ENCODE measurements around the gene APOH. TPM values are rescaled to one million over a fixed set of nuclear protein-coding genes. Genes with fewer than 3 reads are reported as not detected.

APOH gene
- total RNA-seq, 1 experiment from 2014 or later: 1.2 TPM

- Histone ChIP-seq H3K9me3 (ENCODE audit: control insufficient read depth, insufficient read depth, low read depth, low read length) (no peaks in the 10 kb centered on the region), H3K27me3 (ENCODE audit: control insufficient read depth, insufficient read depth, low read length) (no peaks in the 10 kb centered on the region), H3K4me1 (ENCODE audit: control insufficient read depth, insufficient read depth, low read length) (no peaks in the 10 kb centered on the region), H3K36me3 (ENCODE audit: control insufficient read depth, insufficient read depth, low read length) (no peaks in the 10 kb centered on the region; the same call in 1 of the 2 replicates), H3K4me3 (ENCODE audit: low read depth in 2 of 2, low read length in 2 of 2) (no peak overlapping the region), H3K27ac (ENCODE audit: low read length) (no peak overlapping the region)
- in situ Hi-C loops (cut with HindIII; ENCODE audit: low pct_unique_long_range_greater_than_20kb, low sequenced_read_pairs) (no loop called here), intact Hi-C loops (cut with micrococcal nuclease; ENCODE audit: unreplicated experiment) (no loop called here)
- POLR2A ChIA-PET: no interaction called here
- TF ChIP-seq, protein P1, sequence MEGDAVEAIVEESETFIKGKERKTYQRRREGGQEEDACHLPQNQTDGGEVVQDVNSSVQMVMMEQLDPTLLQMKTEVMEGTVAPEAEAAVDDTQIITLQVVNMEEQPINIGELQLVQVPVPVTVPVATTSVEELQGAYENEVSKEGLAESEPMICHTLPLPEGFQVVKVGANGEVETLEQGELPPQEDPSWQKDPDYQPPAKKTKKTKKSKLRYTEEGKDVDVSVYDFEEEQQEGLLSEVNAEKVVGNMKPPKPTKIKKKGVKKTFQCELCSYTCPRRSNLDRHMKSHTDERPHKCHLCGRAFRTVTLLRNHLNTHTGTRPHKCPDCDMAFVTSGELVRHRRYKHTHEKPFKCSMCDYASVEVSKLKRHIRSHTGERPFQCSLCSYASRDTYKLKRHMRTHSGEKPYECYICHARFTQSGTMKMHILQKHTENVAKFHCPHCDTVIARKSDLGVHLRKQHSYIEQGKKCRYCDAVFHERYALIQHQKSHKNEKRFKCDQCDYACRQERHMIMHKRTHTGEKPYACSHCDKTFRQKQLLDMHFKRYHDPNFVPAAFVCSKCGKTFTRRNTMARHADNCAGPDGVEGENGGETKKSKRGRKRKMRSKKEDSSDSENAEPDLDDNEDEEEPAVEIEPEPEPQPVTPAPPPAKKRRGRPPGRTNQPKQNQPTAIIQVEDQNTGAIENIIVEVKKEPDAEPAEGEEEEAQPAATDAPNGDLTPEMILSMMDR (IDR thresholded peaks at IDR 0.05): no peak
- no peak for TF ChIP-seq POLR2AphosphoS5 (IDR thresholded peaks at IDR 0.05; ENCODE audit: low read depth, low read length)
- TF ChIP-seq, protein P2, sequence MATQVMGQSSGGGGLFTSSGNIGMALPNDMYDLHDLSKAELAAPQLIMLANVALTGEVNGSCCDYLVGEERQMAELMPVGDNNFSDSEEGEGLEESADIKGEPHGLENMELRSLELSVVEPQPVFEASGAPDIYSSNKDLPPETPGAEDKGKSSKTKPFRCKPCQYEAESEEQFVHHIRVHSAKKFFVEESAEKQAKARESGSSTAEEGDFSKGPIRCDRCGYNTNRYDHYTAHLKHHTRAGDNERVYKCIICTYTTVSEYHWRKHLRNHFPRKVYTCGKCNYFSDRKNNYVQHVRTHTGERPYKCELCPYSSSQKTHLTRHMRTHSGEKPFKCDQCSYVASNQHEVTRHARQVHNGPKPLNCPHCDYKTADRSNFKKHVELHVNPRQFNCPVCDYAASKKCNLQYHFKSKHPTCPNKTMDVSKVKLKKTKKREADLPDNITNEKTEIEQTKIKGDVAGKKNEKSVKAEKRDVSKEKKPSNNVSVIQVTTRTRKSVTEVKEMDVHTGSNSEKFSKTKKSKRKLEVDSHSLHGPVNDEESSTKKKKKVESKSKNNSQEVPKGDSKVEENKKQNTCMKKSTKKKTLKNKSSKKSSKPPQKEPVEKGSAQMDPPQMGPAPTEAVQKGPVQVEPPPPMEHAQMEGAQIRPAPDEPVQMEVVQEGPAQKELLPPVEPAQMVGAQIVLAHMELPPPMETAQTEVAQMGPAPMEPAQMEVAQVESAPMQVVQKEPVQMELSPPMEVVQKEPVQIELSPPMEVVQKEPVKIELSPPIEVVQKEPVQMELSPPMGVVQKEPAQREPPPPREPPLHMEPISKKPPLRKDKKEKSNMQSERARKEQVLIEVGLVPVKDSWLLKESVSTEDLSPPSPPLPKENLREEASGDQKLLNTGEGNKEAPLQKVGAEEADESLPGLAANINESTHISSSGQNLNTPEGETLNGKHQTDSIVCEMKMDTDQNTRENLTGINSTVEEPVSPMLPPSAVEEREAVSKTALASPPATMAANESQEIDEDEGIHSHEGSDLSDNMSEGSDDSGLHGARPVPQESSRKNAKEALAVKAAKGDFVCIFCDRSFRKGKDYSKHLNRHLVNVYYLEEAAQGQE (IDR thresholded peaks at IDR 0.05; ENCODE audit: insufficient read depth in 1 of 2, low read depth in 2 of 2, low read length in 1 of 2): no peak
- no peak for TF ChIP-seq SIN3A (IDR thresholded peaks at IDR 0.05; ENCODE audit: borderline replicate concordance, insufficient read depth, low read depth, low read length)
- TF ChIP-seq TCF7L2 (IDR thresholded peaks at IDR 0.05; ENCODE audit: low read depth, low read length): no peak
- ATAC-seq (no peak), DNase-seq (ENCODE audit: low read depth, low spot score) (no peak)
- CTCF ChIA-PET: no interaction called here
- BruUV-seq (replicated peaks): no TSS peak
These were observed 57.1 kb downstream of the APOH start for GRCh38 chr17:66172144-66172543.

GRCh38 chr17:66171692-66172091, 57.5 kb downstream of the APOH start:
- Histone ChIP-seq H3K36me3 (ENCODE audit: control insufficient read depth, insufficient read depth, low read length) (no peaks in the 10 kb centered on the region; the same call in 1 of the 2 replicates), H3K4me3 (ENCODE audit: low read depth in 2 of 2, low read length in 2 of 2) (no peak overlapping the region), H3K27ac (ENCODE audit: low read length) (no peak overlapping the region), H3K9me3 (ENCODE audit: control insufficient read depth, insufficient read depth, low read depth, low read length) (no peaks in the 10 kb centered on the region), H3K4me1 (ENCODE audit: control insufficient read depth, insufficient read depth, low read length) (no peaks in the 10 kb centered on the region), H3K27me3 (ENCODE audit: control insufficient read depth, insufficient read depth, low read length) (no peaks in the 10 kb centered on the region)
- CTCF ChIA-PET: no interaction called here
- in situ Hi-C loops (cut with HindIII; ENCODE audit: low pct_unique_long_range_greater_than_20kb, low sequenced_read_pairs): no loop called here
- DNase-seq (ENCODE audit: low read depth, low spot score) (no peak), ATAC-seq (no peak)
- TF ChIP-seq TCF7L2 (IDR thresholded peaks at IDR 0.05; ENCODE audit: low read depth, low read length) (no peak), SIN3A (IDR thresholded peaks at IDR 0.05; ENCODE audit: borderline replicate concordance, insufficient read depth, low read depth, low read length) (no peak), POLR2AphosphoS5 (IDR thresholded peaks at IDR 0.05; ENCODE audit: low read depth, low read length) (no peak)
- TF ChIP-seq, protein P2 (IDR thresholded peaks at IDR 0.05; ENCODE audit: insufficient read depth in 1 of 2, low read depth in 2 of 2, low read length in 1 of 2): no peak
- TF ChIP-seq, protein P1 (IDR thresholded peaks at IDR 0.05): no peak
- intact Hi-C loops (cut with micrococcal nuclease; ENCODE audit: unreplicated experiment): no loop called here
- POLR2A ChIA-PET: no interaction called here
- BruUV-seq (replicated peaks): no TSS peak
